ENCODE data around the gene CTNND2. TPM values are rescaled to one million over a fixed set of nuclear protein-coding genes. Genes with fewer than 3 reads are reported as not detected.

Gene CTNND2
- total RNA-seq, 2 donors from 2014 or later, result not detected

DNA sequence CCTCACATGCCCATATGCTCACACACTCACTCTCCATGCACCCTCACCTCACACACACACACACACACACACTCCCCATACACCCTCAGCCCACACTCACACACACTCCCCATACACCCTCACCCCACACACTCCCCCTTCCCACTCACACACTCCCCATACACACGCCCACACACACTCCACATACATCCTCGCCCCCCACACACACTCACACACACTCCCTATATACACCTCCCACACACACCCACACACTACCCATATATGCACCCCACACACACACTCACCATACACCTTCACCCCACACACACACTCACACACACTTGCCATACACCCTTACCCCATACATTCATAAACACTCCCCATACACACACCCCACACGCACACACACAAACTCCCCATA, 592.5 kb downstream of the CTNND2 start:
- DNase-seq (ENCODE audit: low spot score) (no peak), ATAC-seq (ENCODE audit: insufficient number of reproducible peaks, low FRiP score, low read depth) (no peak)
- TF ChIP-seq CTCF (IDR thresholded peaks at IDR 0.05), result no peak
- H3K27ac ChIP-seq, result no peak overlapping the region
- H3K27me3 ChIP-seq (replicated peaks; ENCODE audit: insufficient read depth), result no peaks in the 10 kb centered on the region
- no peaks in the 10 kb centered on the region for H3K9me3 ChIP-seq
- no peaks in the 10 kb centered on the region for H3K4me1 ChIP-seq (ENCODE audit: control insufficient read depth in 1 of 2, low read depth in 2 of 2)
- no peak overlapping the region for H3K4me3 ChIP-seq
- no peaks in the 10 kb centered on the region for H3K36me3 ChIP-seq

DNA sequence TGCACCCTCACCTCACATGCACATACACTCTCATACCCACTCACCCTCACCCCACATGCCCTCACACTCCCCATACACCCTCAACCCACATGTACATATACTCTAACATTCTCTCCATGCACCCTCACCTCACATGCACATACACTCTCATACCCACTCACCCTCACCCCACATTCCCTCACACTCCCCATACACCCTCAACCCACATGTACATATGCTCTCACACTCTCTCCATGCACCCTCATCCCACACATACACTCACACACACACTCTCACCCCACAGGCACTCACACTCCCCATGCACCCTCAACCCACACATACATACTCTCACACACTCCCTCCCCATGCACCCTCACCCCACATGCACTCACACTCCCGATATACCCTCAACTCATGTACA, 593.0 kb downstream of the CTNND2 start:
- no peaks in the 10 kb centered on the region for H3K9me3 ChIP-seq
- no peak for ATAC-seq (ENCODE audit: insufficient number of reproducible peaks, low FRiP score, low read depth)

DNA sequence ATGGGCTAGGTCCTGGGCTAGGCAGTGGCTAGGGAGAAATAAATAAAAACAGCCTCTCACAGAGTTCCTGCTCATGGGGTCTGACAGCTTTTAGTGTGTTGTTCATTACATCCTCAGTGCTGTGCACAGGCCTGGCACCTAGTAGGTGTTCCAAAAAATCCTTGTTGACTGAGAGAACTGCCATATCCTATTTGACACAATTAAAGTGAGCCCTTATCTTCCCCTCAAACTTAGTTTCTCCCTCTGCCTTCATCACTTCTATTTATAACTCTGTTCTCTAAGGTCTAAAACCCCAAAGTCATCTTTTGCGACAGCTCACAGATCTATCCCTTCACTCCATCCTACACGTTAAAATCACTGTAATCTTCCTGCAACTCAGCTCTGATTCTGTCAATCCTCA, 594.1 kb downstream of the CTNND2 start:
- ATAC-seq (ENCODE audit: insufficient number of reproducible peaks, low FRiP score, low read depth) (no peak), DNase-seq (ENCODE audit: low spot score) (no peak)
- Histone ChIP-seq H3K27ac (no peak overlapping the region), H3K36me3 (no peaks in the 10 kb centered on the region), H3K4me3 (no peak overlapping the region), H3K9me3 (no peaks in the 10 kb centered on the region), H3K4me1 (ENCODE audit: control insufficient read depth in 1 of 2, low read depth in 2 of 2) (no peaks in the 10 kb centered on the region), H3K27me3 (replicated peaks; ENCODE audit: insufficient read depth) (no peaks in the 10 kb centered on the region)
- no peak for TF ChIP-seq CTCF (IDR thresholded peaks at IDR 0.05)

More for the DNA sequence above, 593.0 kb downstream of the CTNND2 start:
- Histone ChIP-seq H3K27ac (no peak overlapping the region), H3K36me3 (no peaks in the 10 kb centered on the region), H3K4me1 (ENCODE audit: control insufficient read depth in 1 of 2, low read depth in 2 of 2) (no peaks in the 10 kb centered on the region), H3K4me3 (no peak overlapping the region), H3K27me3 (replicated peaks; ENCODE audit: insufficient read depth) (no peaks in the 10 kb centered on the region)
- TF ChIP-seq CTCF (IDR thresholded peaks at IDR 0.05), result no peak
- no peak for DNase-seq (ENCODE audit: low spot score)

DNA sequence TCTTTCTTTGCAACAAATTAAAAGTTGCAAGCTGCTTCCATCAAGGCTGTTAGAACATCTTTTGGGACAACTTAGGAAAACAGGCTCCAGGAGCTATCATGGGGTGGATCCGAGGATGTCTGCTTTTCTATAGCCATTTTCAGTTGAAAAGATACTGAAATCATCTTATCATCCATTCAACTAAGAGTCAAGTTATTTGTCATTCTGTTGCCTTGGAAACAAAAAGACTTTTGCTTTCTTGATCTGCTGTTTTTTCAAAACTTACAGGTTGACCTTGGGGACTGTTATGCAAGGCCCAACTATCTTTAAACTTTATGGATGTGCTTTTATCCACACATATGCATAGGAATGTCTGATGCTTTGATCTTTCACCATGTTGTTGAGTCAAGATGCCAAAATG, 597.9 kb downstream of the CTNND2 start:
- ATAC-seq (ENCODE audit: insufficient number of reproducible peaks, low FRiP score, low read depth) (no peak), DNase-seq (ENCODE audit: low spot score) (no peak)
- Histone ChIP-seq H3K9me3 (no peaks in the 10 kb centered on the region), H3K4me1 (ENCODE audit: control insufficient read depth in 1 of 2, low read depth in 2 of 2) (no peaks in the 10 kb centered on the region), H3K4me3 (no peak overlapping the region), H3K36me3 (no peaks in the 10 kb centered on the region), H3K27ac (no peak overlapping the region), H3K27me3 (replicated peaks; ENCODE audit: insufficient read depth) (no peaks in the 10 kb centered on the region)
- no peak for TF ChIP-seq CTCF (IDR thresholded peaks at IDR 0.05)

GRCh38 chr5:11305245-11305644, 599.0 kb downstream of the CTNND2 start:
- Histone ChIP-seq H3K36me3 (no peaks in the 10 kb centered on the region), H3K27me3 (replicated peaks; ENCODE audit: insufficient read depth) (no peaks in the 10 kb centered on the region), H3K4me3 (no peak overlapping the region), H3K27ac (no peak overlapping the region), H3K9me3 (no peaks in the 10 kb centered on the region), H3K4me1 (ENCODE audit: control insufficient read depth in 1 of 2, low read depth in 2 of 2) (no peaks in the 10 kb centered on the region)
- DNase-seq (ENCODE audit: low spot score) (no peak), ATAC-seq (ENCODE audit: insufficient number of reproducible peaks, low FRiP score, low read depth) (no peak)
- TF ChIP-seq CTCF (IDR thresholded peaks at IDR 0.05), result no peak

Data from thoracic aorta (tissue), 2 donors.